ENCODE results near the gene MAP7D2.
"Not testable (repeated sequence)": the region's sequence is repeated elsewhere in the genome, so short reads cannot be mapped to it uniquely, and the experiment has no call there.

The MAP7D2 gene

DNA sequence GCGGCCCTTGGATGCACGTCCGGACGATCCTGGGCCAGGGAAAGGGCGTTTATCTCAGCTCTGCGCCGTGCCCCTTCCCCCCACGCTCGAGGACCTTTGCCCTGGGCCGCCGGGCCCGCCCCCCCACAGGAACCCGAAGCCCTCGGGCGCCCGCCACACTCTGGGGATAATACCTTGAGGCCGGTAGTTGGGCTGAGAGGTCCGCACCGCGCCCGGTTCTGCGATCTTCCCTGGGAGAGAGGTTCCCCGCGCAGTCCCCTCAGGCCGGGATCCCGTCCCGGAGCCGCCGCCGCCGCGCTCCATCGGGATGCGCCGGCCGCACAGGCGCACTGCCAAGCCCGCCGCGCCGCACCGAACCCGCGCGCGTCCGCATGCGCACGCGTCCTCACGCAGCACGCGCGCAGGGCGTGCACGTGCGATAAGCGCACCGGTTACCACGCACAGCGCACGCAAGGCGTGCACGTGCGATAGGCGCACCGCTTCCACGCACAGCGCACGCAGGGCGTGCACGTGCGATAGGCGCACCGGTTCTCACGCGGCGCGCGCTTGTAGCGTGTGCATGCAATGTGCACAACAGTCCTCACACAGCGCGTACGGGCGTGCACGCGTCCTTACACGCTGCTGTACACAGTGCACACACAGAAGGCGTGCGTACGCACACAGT, at the start of gene MAP7D2:
TSS of gene MAP7D2 (minus strand) at position 331 of the 664 bp plus-strand sequence. CDS start at position 303, 28 bp downstream.
- no peak for DNase-seq

DNA sequence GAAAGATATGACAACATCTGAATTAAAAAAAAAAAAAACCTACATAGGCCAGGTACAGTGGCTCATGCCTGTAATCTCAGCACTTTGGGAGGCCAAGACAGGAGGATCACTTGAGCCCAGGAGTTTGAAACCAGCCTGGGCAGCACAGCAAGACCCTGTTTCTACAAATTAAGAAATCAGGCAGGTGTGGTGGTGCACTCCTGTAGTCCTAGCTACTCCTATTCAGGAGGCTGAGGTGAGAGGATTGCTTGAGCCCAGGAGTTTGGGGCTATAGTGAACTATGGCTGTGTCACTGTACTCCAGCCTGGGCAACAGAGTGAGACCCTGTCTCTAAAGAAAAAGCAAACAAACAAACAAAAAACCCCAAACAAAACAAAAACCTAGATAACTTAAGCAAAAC, 45.8 kb upstream of the MAP7D2 start:
- DNase-seq: not testable (repeated sequence)

DNA sequence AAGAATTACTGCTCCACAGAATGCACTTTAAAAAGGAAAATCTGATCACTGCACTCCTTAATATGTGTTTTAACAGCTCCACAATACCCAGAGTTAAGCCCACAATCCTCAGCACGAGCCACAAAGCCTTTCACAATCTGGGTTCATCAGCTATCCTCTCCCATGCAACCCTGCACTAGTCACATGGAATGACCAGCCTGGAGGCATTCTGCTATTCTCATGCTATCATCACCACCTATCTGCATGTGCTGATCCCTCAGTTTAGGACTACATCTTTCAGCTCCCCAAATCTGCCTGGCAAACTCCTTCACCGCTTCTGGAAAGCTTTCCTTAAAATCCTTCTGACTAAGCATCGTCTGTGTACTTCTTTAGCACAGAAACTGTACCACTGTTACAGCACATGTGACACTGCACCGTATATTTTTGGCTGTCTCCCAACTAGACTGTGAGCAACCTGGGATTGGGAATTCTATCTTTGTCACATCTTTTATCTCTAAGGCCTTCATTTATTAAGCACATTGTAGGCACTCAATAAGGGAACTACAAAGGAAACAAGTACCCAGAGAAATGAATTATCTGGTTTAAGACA, 43.2 kb upstream of the MAP7D2 start:
- DNase-seq: no peak

DNA sequence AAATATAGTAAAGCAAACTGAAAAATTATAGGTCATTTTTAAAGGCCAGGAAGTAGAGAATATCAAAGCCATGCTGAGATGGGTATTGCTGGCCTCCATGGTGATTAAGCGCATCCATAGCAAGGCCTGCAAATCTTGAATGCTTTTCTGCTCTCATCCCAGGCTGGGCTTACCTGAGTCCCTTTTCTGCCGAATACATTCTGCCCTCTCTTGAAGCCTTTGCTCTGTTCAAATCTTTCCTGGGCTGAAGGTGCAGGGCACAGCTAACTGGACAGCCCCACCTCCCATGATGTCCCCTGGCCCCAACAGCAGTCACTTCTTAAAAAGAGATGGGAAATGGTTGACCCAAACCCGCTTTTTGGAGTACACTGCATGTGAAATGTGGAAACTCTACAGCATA, 35.0 kb upstream of the MAP7D2 start:
- DNase-seq: no peak

DNA sequence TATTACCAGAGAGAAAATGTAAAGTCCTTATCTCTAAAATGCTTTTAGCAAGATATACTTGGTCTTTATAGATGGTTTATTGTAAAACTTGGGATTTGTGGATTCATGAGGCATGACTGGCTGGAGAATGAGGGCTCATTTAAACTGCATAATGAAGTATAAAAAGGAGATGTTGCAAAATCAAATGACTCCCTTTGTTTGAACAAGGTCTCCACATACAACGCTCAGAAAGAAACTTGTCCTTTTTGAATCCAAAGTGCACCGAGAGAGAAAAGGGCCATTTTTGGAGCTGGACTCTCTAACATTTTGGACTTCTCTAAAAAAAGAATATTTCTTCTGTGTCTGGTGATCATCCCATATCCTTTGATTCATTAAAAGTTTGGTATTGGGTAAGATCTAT, 32.6 kb upstream of the MAP7D2 start:
- DNase-seq: no peak

DNA sequence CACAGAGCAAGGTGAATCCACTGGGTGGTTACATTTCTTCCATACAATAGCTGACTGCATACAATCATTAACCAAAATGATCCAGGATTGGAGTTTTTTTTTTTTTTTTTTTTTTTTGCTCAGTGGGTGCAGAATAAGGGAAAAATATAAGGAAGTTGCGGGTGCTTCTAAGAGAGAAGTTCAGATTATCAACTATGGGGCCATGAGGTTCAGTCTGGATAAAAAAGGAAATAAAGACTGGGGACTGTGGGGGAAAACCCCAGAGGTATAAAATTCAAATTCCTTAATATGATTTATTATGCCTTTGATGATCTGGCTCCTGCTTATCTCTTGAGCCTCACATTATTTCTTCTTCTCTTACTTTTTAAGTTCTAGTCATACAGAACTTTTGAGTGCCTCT, 30.9 kb upstream of the MAP7D2 start:
- DNase-seq: no peak

DNA sequence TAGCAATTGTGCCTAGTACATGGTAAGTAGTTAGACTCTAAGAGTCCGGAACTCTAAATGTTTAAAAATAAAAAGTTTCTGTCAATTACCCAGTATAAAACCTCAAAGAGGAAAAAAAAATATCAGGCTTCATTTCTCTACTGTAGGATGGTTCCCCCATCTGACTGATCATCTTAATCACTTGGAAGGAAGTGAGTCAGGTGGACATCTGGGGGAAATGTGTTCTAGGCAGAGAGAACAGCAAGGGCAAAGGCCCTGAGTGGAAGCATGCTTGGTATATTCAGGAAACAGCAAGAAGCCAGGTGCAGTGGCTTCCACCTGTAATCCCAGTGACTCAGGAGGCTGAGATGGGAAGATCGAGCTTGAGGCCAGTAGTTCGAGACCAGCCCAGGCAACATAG, 27.8 kb upstream of the MAP7D2 start:
- DNase-seq: no peak

DNA sequence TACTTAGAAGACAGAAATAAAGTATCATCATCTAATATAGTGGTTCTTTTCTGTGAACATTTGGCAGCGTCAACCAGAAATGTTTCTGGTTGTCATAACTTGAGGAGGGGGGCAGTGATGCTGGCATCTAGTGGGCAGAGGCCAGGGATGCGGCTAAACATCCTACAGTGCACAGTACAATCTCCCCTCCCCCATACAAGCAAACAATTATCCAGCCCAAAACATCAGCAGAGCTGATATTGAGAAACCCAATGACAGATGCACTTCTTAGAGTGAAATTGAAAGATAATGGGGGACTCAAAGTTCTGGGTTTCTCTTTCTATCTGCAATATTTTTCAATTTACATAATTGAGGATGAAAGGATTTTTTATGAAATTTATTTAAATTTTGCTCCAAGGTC, 26.9 kb upstream of the MAP7D2 start:
- DNase-seq: no peak

DNA sequence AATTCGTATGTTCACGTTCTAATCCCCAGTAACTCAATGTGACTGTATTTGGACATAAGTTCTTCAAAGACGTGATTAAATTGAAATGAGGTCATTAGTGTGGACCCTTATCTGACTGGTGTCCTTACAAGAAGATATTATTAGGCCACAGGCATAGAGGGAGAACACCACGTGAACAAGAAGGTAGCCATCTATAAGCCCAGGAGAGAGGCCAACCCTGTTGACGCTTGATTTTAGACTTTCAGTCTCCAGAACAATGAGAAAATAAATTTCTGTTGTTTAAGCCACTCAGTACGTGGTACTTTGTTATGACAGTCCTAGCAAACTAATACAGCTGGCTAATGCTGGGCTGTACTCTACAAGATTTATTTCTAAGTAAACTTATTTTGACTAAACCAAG, 26.4 kb upstream of the MAP7D2 start:
- no peak for DNase-seq

DNA sequence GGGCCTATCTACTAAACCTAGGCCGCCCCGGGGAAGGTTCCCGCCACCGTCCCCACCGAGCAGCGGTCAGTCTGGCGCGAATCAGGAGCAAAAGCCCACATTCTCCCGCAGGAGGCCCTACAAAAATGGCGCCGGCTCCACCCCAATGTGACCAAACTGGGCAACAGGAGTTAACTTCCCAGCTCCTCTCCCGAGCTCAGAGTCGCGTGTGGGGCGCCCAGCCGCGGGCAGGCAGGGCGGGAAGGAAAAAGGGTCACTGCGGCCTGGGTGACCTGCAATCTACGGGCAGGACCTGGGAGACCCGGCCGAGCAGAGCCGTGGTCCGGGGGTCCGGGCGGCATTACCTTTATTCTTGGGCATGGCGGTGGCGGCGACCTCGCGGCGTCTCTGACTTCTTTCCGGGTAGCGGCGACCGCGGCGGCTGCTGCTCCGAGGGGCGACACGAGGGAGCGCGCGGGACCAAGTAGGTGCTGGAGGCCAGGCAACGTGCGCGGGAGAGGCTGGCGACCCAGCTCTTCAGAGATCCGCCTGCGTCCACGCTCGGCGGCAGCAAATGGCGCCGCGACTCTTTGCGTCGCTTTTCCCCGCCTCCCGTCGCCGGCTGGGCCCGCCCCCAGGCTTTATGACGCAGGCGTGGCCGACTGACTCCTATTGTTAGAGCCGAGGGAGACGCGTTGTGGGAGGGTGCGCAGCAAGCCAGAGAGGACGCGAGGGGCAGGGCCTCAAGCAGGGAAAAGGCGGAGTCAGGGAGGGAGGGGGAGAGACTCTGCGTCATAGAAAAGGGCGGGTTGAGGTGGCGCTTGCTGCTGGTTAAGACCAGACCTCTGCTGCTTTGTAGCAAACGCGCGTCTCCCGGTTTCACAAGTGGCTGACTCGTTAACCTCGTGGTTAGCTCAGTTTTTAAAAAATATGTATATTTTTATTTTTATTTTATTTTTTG, 24.8 kb upstream of the MAP7D2 start, which contains the start of gene EIF1AX:
TSS of gene EIF1AX (minus strand) at position 558 of the 940 bp plus-strand sequence. CDS start at position 360, 198 bp downstream.
- DNase-seq: peak; percentile 93

DNA sequence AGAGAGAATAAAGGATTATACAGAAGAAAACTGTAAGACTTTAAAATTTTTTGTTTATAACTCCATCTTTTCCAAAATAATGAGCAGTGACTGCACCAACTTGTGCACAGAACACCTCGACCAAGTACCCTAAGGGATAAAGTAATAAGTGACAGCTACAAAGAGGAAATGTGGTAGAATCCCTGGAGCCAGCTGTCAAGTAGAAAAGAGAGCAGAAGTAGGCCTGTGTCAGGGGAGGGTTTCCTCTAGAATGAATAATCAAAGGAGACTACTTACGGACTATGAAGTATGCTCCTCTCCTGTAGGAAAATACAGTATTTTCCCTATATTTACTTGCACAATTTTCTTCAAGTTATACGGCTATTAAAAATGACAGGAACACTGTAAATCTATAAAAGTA, 23.7 kb upstream of the MAP7D2 start:
- no peak for DNase-seq

DNA sequence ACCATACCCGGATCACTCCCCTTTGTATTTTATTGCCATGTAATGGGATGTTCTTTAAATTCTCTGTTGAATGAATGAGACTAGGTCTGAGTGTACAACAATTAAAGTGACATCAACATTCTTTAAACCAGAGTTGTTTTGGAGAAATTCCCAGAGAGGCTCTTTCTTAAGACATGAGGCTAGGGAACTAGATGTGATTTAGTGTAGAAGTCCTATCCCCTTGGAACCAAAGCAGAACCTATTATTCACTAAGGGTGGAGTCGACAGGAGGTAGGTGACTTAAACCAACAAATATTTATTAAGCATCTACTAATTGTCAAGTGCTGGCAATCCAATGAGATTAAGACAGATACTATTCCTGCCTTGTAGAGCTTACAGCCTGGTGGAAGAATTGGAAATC, 23.3 kb upstream of the MAP7D2 start:
- DNase-seq: no peak

DNA sequence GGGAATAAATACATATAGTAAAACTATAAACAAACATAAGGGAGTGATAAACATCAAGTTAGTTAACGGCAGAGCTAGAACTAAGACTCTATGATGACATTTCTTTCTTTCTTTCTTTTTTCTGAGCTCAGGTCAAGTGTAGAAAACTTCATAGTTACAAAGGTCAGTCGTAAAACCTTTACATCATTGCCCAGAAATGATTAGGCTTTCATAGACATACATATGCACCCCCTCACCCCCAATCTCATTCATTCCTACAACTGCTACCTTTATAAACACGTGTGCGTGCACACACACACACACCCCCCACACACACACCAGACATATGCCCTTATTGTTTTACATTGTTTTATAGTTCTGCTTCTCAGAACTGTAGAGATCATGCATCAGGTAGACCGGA, 19.2 kb upstream of the MAP7D2 start:
- no peak for DNase-seq

DNA sequence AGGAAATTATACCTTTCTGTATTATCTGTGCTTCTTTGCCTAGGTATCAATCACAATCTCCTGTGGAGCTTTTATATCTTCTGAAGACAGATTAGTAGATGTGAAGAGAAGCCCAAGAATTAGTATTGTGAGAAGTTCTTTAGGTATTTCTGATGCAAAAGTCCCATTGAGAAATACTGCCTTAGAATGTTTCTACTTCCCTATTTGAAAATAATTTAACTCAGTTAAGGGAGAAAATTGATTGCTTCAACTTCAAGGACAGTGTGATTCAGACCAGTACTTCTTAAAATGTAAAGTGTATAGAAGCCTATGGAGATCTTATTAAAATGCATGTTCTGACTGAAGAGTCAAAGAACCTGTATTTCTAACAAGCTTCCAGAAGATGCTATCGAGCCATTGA, 16.0 kb upstream of the MAP7D2 start:
- no peak for DNase-seq

DNA sequence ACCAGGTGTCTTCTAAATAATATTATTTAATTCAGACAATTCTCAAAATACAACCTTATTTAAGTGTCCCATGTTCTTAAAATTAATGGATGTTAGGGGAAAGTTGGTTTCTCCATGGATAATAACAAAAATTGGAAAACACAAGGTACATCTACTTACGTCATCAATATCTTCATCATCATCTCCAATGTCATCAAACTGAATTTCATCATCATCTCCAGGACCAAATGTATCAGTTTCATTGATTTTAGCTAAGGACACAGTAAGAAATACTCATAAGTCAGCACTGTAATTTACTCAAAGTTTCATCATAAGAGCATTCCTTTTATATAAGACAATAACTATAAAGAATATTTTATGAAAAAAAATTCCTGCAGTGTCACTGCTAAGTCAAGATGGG, 13.7 kb upstream of the MAP7D2 start:
- DNase-seq: no peak

DNA sequence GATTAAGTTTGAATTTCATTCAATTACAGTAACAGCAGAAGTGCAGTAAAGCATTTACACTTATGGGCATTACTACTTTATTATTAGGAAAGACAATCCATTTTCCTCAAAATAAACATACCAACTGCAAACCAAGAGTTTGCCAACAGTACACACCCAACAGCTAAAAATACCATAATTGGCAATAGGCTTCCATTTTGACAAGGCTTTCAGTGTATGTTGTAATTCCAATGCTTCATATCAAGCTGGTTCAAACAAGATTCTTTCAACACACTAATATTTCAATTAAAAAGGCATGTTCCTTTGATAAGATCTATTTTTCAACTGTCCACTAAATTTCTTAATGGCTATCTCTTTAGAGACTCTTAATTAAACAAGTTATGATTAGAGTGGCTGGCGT, 12.8 kb upstream of the MAP7D2 start:
- no peak for DNase-seq

DNA sequence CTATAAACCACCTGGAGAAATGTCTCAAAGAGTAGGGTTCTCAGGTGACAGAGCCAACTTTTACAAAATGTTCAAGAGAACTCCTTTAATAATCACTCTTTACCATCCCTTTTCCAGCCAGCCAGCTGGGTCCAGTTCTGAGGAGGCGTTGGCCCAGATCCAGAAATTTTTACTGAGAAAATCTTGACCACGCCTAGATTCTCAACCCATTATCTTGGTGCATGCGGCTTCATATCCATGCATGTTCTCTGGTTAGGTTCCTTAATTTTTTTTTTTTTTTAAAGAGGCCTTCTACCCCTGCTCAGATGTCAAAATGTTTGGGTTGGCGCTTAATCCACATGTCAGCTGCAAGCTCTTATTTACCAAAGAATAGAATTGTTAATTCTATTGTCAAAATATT, 12.0 kb upstream of the MAP7D2 start:
- DNase-seq: no peak

DNA sequence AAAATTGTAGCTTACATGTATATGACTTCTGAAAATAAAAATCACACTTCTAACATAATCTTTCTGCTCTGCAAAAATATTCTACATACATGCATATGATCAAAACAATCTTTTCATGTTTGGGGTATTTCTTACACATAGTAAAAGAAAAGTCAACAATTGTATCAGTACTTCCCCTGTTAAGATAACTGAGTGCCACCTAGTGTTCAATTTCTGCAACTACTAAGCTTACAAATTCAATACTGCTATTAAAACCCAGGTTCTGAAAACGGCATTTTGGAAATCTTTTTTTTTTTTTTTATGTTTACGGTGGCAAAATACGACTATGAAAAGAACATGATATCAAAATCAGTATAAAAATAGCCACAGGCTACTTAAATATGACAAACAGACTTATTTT, 10.7 kb upstream of the MAP7D2 start:
- DNase-seq: not testable (repeated sequence)

DNA sequence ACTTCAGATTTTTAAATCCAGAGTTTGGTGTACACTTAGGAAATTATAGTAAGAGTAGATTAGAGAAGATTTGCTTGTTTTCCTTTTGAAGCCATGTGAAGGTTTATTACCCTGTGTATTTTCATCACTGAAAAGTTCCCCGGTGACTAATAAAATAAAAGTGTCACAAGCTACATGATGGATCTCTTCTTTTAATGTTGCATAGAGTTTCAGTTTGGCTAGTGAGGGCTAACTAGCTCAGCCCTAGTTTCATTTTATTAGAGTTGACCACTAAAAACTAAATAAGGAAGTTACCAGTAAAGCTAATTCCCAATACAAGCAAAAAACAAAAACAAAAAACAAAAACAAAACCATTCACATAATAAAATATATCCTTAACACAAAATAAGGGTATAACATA, 10.1 kb upstream of the MAP7D2 start:
- DNase-seq: not testable (repeated sequence)

DNA sequence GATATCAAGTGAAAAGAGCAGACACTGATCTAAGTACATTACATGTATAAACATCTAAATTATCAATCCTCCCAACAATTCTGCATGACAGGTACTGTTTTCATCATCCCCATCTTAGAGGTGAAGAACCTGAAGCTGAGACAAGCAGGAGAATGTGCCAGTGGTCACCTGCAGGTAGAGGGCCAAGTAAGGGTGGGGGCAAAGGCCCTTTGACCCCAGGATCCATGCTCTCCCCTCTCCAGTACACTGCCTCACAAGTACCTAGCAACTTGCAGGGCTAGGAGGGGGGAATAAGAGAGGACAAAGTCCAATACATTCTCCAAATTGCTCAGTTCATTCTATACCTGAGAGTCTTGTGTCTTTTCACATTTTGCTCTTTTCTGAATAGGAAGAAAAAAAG, 8.3 kb upstream of the MAP7D2 start:
- DNase-seq: no peak

DNA sequence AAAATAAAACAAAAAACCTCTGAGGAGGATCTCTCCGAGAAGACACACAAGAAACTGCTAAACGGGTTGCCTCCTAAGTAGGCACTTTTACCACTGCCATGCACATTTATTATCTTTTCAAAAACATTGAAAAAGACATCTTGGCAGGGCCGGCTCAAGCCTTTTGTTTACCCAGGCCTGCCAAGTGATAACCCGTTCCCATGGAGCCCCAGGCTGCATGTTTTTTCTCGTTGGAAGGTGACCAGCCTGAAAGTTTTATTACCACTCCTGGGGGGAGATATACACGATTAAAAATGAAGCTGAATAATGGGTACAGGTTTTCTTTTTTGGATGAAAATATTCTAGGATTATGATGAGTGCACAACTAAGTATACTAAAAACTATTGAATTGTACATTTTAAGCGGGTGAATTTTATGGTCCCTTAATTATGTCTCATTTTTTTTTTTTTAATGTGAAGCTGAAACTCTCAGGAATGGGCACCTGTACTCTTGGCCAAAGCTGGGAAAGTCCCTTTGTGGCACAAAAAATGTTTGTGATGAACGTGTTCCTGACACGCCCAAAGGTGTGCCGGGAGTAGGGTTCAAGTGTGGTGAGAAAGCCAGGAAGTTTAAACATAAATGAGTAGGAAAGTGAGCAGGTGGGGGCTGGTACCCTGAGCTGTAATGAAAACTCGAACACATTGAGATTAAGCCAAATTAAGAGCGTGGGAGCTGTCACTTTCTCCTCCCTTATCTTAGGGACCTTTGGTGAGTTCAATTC, 1.5 kb upstream of the MAP7D2 start:
- DNase-seq: no peak

DNA sequence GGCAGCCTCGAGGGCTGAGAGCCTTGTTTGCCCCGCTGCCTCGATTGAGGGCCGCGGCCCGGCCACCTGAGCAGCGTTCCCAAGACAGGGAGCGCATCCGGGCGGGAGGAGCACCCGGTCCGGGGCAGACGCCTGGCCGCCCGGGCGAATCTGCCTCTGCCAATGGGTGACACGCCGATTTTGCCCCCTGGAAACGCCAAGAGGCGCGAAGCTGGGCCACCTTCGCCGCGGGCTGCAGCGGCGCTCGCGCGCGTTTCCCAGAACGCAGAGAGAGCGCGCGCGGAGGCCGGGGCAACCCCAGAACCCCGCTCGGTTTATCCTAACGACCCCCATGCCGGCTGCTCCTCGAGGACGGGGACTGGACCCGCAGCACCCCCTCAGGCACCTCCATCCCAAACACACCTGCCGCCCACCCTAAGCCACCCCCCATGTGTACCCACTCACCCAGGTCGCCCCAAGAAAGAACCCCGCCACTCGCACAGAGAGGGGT, 575 bp downstream of the MAP7D2 start:
- DNase-seq: no peak

All from NCI-H2171 treated with DMSO at 0.1 percent for 48 hours (cell line).